ENCODE measurements around the gene ABI1.

The ABI1 gene

GRCh38 chr10:26706936-26707335 is 153.8 kb downstream of the ABI1 start:
- DNase-seq: no peak

- DNase-seq: no peak
Measured at GRCh38 chr10:26706206-26706605, 154.6 kb downstream of the ABI1 start.

GRCh38 chr10:26703974-26704373 is 156.8 kb downstream of the ABI1 start:
- DNase-seq: no peak

- no peak for DNase-seq
Measured at GRCh38 chr10:26703096-26703495, 157.7 kb downstream of the ABI1 start.

- no peak for DNase-seq
Measured at GRCh38 chr10:26700884-26701630, 159.7 kb downstream of the ABI1 start.

GRCh38 chr10:26699631-26700030 is 161.1 kb downstream of the ABI1 start:
- no peak for DNase-seq

GRCh38 chr10:26698909-26699308 is 161.8 kb downstream of the ABI1 start:
- no peak for DNase-seq

- DNase-seq: no peak
Measured at GRCh38 chr10:26697922-26698608, 162.7 kb downstream of the ABI1 start.

- DNase-seq: peak; percentile 2
Measured at GRCh38 chr10:26697163-26697921, 163.4 kb downstream of the ABI1 start, which contains the start of gene PDSS1. TSS of gene PDSS1 (plus strand) at chr10:26697701. CDS start at chr10:26697712, 11 bp downstream.

- no peak for DNase-seq
Measured at GRCh38 chr10:26696786-26697162, 164.0 kb downstream of the ABI1 start.
